ENCODE data around the gene RRH.
"Not testable (repeated sequence)": the region's sequence is repeated elsewhere in the genome, so short reads cannot be mapped to it uniquely, and the experiment has no call there.

Gene RRH

GRCh38 chr4:109827672-109828071, at the start of gene RRH:
RRH (plus strand) TSS chr4:109827972; CDS start chr4:109828028, 56 bp downstream.
- no peak for TF ChIP-seq CTCF (conservative IDR thresholded peaks at IDR 0.05)
- H3K27ac ChIP-seq = no peak within 1 kb of the TSS

GRCh38 chr4:109782092-109782491, 45.7 kb upstream of the RRH start:
- H3K27ac ChIP-seq = not testable (repeated sequence)

GRCh38 chr4:109786846-109787245, 40.9 kb upstream of the RRH start:
- TF ChIP-seq CTCF (conservative IDR thresholded peaks at IDR 0.05) = no peak
- H3K27ac ChIP-seq = no peak overlapping the region

GRCh38 chr4:109787807-109788206, 40.0 kb upstream of the RRH start:
- no peak overlapping the region for H3K27ac ChIP-seq
- TF ChIP-seq CTCF (conservative IDR thresholded peaks at IDR 0.05) = no peak

- H3K27ac ChIP-seq = no peak overlapping the region
- no peak for TF ChIP-seq CTCF (conservative IDR thresholded peaks at IDR 0.05)
Measured at GRCh38 chr4:109795059-109795458, 32.7 kb upstream of the RRH start.

GRCh38 chr4:109798866-109799265, 28.9 kb upstream of the RRH start:
- no peak overlapping the region for H3K27ac ChIP-seq
- TF ChIP-seq CTCF (conservative IDR thresholded peaks at IDR 0.05) = no peak

- H3K27ac ChIP-seq = no peak overlapping the region
- no peak for TF ChIP-seq CTCF (conservative IDR thresholded peaks at IDR 0.05)
Measured at GRCh38 chr4:109801099-109801789, 26.5 kb upstream of the RRH start.

GRCh38 chr4:109801895-109802319, 25.9 kb upstream of the RRH start, which contains the start of gene CFI:
CFI (minus strand) TSS chr4:109801999; CDS start chr4:109801971, 28 bp downstream.
- TF ChIP-seq CTCF (conservative IDR thresholded peaks at IDR 0.05) = no peak
- H3K27ac ChIP-seq = no peak within 1 kb of the TSS

Measured in VCaP (cell line).